GM21825 (cell line): ENCODE measurements around the gene TM7SF2.

ENCODE experiments used
- ATAC-seq: cut with Tn5 transposase; IDR thresholded peaks from one replicate; pipeline ENCODE4 v1.9.1; 2021; ENCODE audit warnings: mild to moderate bottlenecking, moderate library complexity; ENCODE audit not compliant: unreplicated experiment

Gene TM7SF2

GRCh38 chr11:65087827-65088226 lies 23.8 kb upstream of the TM7SF2 start:
- ATAC-seq = no peak

- no peak for ATAC-seq
Observed at GRCh38 chr11:65089621-65090020, 22.1 kb upstream of the TM7SF2 start.

- ATAC-seq = no peak
Observed at GRCh38 chr11:65090628-65091027, 21.0 kb upstream of the TM7SF2 start.

- no peak for ATAC-seq
Observed at GRCh38 chr11:65095427-65095826, 16.2 kb upstream of the TM7SF2 start.

GRCh38 chr11:65095974-65096806 lies 15.5 kb upstream of the TM7SF2 start, which contains the start of gene VPS51:
Gene VPS51, plus strand, starts transcription at chr11:65096214. Its CDS starts 37 bp downstream, at chr11:65096251.
- ATAC-seq = peak; percentile 77

- ATAC-seq = no peak
Observed at GRCh38 chr11:65096926-65097325, 14.7 kb upstream of the TM7SF2 start.

- no peak for ATAC-seq
Observed at GRCh38 chr11:65100674-65101350, 10.9 kb upstream of the TM7SF2 start.

- no peak for ATAC-seq
Observed at GRCh38 chr11:65102142-65103095, 9.3 kb upstream of the TM7SF2 start.

GRCh38 chr11:65103476-65103875 lies 8.2 kb upstream of the TM7SF2 start:
- no peak for ATAC-seq

GRCh38 chr11:65104628-65105027 lies 7.0 kb upstream of the TM7SF2 start:
- no peak for ATAC-seq

- ATAC-seq = no peak
Observed at GRCh38 chr11:65107078-65107477, 4.6 kb upstream of the TM7SF2 start.

- ATAC-seq = no peak
Observed at GRCh38 chr11:65107751-65108468, 3.8 kb upstream of the TM7SF2 start.

- no peak for ATAC-seq
Observed at GRCh38 chr11:65108469-65109123, 3.1 kb upstream of the TM7SF2 start.

- no peak for ATAC-seq
Observed at GRCh38 chr11:65109231-65110198, 2.2 kb upstream of the TM7SF2 start.

- ATAC-seq = peak; percentile 31
Observed at GRCh38 chr11:65110354-65110861, 1.3 kb upstream of the TM7SF2 start.

GRCh38 chr11:65111159-65111743 lies 421 bp upstream of the TM7SF2 start:
- no peak for ATAC-seq

GRCh38 chr11:65112546-65113360 lies 1.1 kb downstream of the TM7SF2 start:
- peak; percentile 29 for ATAC-seq
